HG02571 (cell line): ENCODE data around the gene MYOCD.
A peak's percentile ranks its signal among the peaks of the same experiment; 100 is the strongest.

ENCODE experiments used
- ATAC-seq: cut with Tn5 transposase; IDR thresholded peaks from one replicate; pipeline ENCODE4 v1.9.1; 2021; ENCODE audit warnings: mild to moderate bottlenecking, moderate library complexity; ENCODE audit not compliant: unreplicated experiment

MYOCD gene

DNA sequence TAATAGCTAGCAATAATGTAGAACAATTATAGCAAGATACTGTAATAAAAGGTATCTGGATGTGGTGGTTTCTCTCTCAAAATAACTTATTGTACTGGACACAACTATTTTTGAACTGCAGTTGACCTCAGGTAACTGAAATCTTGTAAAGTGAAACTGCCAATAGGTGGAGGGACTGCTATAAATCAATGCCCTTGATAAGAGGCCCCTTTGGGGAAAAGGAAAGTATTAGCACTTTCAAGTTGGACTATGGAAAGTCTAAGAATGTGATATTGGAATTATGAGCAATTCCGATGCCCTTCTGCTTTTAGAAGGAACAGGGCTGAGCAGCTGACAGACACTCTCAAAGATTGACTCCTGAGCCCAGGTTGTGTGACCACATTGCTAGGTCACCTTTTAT lies 79.1 kb downstream of the MYOCD start:
- ATAC-seq: no peak

DNA sequence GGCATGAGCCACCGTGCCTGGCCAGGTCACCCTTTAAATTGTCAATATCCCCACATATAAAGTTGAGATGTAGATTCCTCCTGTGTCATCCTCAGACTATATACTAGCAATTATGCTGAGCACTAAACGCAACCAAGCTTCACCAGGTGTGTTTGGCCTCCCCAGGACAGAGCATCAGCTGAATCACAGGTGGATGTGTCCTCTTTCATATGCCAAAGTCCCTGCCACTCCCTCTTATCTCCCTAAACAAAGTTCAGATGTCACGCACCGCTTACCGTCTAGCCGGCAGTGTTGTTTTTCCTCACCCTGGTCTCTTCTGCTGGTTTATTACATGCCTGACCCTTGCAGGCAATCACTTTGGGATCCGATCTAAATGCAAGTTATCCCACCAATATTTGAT lies 79.8 kb downstream of the MYOCD start:
- no peak for ATAC-seq

DNA sequence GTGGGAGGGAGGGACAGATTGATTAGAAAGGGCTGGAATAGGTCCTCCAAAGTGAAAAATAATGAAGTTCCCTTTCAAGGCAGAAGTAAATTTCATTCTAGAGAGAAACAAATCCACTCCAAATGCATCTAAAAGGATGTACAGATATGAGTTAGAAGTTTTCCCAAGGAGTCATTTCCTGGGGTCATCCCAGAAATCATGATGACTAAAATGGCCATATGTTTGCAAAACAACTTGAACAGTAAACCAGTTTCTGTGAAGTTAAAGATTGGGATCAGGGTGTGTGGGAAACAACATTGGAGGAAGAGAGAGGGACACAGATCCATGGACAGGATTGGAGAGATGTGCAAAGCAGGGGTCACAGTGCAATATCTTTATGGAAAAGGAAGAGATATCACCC lies 91.1 kb downstream of the MYOCD start:
- no peak for ATAC-seq

DNA sequence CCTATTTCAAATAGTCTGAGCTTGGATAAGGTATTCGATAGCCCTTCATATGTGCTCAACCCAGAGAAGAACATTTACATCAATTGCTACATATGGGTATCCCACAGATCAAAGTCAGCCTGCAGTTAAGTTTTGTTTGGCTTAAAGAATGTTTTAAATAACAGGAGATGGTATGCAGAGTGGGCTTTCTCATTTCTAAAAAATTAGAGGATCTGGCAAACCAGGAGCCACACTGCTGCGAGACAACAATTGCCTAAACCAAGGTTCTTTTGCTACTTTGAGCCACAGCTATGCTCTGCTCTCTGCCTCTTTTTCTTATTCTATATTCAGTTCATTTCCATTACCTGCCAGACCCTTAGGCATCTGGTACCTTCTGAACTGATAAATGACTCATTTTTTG lies 93.4 kb downstream of the MYOCD start:
- ATAC-seq: no peak

DNA sequence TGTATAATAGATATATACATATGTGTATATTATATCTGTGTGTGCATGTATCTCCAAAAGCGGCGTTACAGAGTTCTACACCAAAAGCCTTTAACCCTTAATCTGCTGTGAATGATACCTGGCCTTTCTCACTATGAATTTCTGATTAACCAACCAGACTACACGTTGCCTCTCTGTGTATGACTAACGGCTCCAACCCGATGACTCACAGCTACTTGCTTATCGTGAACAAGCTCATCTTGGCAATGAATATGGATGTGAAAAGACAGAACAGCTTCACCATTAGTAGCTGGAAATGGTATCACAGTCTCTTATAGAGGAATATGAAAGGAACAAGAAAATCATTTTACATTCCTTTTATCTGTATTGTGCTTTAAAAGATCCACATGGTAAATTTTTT lies 99.9 kb downstream of the MYOCD start:
- ATAC-seq: no peak

DNA sequence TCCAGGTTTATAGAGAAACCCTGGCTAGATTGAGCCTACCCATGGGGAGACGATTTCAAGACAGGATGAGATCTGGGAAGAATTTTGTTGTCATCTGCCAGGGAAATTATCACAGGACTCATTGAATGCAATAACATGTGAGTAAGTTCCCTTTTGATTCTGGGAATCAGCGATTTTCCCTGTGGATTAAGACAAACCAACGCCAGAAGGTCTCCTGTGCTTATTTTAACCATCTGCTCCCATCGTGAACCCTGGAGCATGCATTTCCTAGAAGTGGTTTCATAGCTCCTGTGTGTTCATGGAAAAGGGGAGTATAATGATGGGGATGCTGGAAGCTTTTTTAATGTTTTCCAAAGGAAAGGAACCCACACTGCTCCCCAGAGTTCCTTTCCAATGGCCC lies 102.6 kb downstream of the MYOCD start:
- ATAC-seq: no peak

DNA sequence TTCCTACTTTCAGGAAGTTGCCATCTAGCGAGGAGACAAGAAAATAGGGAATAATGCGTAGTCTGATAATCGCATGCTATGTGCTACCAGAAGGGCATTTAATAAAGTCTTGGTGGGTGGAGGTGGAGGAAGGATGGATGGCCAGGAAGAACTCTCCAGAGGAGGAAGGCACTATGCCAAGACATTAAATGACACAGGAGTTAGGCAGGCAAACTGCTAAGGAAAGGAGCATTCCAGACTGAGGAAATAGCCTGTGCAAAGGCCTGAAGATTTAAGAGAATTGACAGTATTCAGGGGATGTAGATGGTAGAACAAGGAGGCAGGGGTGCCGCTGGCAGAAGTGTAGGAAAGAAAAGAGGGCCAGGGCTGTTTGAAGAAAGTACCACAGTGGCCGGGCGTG lies 104.3 kb downstream of the MYOCD start:
- ATAC-seq: no peak

DNA sequence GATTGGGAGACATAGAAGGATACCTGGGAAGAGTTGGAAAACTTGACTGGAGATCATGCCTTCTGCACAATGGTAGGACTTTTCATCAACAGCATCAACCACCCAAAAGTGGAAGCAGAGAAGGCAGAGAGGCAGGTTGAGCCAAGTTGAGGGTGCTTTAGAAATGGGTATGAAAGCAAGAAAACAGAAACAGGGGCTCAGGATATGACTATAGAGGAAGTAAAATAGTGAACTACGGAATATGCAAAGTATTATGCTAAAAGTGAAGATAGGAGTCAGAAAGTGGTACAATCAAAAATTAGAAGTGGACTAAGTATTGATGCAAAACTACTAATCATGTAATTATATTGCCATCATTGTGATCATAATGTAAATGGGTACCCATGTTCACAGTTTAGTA lies 107.5 kb downstream of the MYOCD start:
- ATAC-seq: no peak

DNA sequence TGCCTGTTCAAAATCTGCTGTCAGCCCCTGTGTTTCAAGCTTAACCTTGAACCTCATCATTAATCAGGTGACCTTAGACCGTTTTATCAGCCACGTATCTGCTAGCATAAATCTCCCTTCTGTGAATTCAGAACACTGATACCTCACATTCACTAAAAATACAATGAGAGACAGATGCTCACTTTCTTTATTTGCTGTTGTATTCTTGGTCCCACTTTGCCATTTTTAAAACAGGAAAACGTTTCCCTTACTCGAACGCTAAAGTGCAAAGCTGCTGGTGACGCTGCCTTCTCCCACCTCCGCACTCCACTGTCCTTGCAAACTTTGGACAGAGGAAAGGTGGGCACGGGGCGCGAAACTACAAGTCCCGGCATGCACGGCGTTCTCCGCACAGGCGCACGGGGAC lies 123.4 kb downstream of the MYOCD start:
- ATAC-seq: peak; percentile 85

DNA sequence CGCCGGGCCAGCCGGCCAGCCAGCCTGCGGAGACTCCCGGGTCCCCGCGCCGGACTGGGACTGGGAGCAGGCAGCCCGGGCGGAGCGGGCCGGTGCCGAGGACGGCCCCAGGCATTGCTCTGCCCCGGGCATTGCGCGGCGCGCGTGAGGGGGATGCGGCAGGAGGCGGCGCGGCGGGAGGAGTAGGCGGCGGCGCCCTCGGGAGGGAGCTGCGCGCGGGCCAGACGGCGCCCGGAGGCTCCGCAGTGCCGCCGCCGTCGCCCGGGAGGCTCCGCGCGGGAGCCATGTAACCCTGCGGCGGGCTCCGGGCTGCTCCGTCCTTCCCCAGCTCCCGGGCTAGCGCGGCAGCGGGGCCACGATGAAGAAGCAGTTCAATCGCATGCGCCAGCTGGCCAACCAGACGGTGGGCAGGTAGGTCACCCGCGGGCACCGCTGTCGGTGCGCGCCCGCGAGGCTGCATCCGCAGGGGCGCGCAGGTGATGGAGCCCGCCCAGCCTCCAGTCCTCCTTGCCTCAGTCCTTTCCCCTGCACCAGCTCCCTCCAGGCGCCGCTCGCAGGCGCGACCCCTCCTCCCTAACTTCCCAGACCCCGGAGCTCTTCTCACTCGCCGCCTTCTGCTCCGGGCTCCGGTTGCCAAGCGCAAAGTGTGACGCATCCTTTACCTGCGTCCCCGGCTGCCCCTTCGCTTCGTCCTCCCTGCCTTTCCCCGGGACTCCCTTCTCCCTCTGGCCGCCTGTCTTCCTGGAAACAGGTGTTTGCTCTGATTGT lies 124.0 kb downstream of the MYOCD start, which contains the start of gene ARHGAP44:
TSS of gene ARHGAP44 (plus strand) at position 18 of the 768 bp plus-strand sequence. CDS start at position 359, 341 bp downstream.
- ATAC-seq: peak; percentile 69

DNA sequence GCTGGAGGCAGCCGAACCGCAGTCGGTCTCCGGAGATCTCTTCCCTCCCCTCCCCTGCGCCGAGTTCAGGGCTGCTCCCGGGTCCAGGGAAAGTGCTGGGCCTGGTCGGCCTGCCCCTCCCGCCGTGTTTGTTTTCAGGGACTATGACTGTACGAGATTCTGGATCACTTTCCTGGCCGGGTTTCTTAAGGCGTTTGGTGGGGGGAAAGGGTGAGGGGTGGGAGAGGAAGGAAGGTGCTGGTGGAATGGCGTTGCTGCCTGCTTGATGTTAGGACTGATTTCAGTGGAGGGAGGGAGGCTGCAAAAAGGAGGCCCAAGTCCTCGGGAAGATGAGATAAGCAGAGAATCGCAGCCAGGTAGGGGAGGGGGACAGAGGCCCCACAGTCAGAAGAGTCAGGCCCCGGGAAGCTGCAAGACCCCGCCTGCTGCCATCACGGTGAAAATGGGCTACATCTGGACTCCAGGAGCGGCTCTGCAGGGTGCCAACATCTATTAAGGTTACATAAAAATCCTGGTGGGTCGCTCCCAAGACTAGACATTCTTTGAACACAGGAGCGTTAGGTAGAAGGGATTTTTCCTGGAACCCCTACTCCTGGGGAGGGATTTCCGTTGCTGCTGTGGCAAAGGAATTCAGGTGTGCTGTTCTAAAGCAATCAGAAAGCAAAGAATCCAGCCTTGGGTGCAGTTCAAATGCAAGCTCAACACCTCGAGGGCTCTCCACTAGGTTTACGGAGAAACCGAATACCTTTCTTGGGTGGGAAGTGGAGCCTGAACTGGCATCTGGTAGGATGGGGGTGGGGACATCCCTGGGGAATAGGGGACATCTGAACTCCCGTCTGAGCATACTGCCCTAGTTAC lies 124.8 kb downstream of the MYOCD start:
- no peak for ATAC-seq

DNA sequence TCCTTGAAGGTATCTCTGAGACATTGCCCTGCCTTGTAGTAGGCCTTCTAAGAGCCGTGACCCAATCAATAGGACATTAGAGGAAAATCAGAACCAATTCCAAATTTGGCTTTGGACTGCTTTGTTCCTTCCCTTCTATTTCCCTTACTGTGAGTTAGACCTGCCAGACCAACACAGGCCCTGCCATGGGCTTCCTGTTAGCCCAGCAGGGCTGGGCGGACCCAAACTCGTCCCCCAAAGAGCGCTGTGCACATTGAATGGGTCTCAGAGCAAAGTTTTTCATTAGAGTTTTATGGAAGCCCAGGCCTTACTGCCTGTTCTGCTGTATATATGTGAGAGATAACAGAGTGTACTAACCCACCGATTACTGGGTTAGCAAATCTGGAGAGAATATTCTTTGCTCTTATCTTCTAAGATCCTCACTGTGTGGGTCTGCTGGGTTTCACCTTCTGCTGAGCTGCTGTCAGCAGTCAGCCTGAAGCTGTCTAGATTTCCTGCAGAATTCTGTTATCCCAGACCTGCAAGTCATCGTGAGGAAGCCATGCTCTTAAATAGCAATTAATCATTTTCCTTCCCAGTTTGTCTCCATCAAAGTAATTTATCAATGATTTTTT lies 129.3 kb downstream of the MYOCD start:
- no peak for ATAC-seq

DNA sequence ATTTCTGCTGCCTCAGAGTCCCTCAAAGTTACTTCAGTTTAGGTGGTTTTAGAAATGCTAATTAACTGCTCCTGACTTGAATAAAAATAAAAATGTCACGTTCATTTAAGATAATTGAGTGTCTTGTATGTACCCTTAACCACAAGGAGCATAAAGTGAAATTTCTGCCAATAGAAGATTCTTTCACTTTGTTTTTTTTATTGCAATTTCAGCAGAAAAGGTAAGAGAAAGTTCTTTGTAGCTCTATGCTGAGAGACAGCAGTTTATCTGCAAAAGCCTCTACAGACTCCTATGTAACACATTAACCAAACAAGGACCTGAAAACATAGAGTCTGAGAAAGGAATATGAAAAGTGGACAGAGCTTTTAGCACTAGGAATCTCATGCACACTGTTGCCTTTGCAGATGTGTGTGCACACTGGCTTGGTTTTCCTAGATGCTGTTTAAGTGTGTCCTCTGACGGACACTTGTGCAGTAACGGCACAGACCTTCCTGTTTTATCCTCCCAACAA lies 135.2 kb downstream of the MYOCD start:
- ATAC-seq: no peak

DNA sequence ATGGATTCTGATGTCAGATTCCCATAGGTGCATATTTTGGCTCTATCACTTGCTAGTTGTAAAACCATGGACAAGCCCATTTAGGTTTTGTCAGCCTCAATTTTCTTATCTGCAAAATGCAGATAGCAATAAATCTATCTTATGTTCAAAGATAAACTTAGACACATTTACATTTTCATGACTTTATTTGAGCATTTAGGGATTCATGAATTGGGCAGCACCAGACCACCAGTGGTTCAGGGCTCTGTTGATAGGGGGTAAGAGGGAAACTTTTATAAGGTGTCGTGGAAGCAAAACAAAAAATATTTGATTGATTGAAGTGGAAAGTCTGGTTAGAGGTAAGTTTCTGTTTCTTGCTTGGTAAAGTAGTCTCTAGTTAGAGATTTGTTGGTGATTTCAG lies 140.9 kb downstream of the MYOCD start:
- ATAC-seq: no peak

DNA sequence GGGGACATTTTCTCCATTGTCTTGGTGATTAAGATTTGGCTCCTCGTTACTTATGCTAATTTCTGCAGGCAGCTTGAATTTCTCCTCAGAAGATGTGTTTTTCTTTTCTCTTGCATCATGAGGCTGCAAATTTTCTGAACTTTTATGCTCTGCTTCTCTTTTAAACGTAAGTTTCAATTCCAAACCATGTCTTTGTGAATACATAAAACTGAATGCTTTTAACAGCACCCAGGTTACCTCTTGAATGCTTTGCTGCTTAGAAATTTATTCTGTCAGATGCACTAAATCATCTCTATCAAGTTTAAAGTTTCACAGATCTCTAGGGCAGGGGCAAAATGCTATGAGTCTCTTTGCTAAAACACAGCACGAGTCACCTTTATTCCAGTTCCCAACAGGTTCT lies 143.0 kb downstream of the MYOCD start:
- ATAC-seq: no peak

DNA sequence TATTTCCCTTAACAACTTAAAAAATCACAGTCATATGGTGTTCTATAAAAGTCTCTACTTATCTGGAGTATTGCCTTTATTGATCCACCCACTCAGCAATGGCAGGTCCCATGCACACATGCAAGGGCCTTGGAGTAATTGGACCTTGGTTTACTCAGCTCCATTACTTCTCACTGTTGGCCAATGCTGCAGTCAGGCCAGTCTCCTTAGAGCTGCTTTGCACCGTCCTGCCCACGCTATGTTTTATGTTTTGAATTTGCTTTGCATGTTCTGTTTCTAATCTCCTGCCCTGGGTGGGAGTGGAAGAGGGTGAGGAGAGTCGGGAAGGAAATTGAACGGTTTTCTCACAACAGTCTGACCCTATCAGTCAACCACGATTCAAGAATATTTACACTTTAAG lies 147.2 kb downstream of the MYOCD start:
- ATAC-seq: no peak

DNA sequence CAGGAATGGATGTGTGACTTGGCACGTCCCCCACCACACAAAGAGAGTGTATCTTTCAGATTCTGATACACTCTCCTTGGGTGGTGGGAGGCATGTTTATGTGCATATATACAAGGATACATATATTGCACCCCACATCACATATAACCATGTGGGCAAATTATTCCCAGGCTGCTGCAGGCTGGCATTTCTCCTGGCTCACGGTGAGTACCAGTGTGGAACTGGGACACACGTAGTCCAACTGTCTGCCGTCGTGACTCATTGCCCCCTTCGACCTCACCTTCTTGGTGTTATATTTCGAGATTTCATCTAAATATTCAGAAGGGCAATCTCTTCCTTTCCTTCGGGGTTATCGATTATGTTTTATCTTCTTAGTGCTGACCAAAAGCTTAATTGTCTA lies 148.0 kb downstream of the MYOCD start:
- ATAC-seq: no peak

DNA sequence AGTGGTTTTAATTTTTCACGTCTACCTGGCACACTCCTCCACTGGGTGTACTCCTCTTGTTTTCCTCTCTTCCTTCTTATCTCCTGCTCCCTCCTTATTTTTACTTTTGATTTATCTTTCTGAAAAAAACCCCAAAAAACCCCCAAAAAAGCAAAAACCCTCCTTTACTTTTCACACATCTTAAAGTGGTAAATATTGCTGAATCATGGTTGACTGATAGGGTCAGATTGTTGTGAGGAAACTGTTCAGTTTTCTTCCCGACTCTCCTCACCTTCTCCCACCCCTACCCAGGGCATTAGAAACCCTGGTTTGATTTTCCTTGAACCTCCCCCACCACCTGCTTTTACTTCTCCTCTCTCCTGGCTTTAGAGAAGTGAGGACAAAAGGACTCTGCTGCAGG lies 149.0 kb downstream of the MYOCD start:
- ATAC-seq: no peak

DNA sequence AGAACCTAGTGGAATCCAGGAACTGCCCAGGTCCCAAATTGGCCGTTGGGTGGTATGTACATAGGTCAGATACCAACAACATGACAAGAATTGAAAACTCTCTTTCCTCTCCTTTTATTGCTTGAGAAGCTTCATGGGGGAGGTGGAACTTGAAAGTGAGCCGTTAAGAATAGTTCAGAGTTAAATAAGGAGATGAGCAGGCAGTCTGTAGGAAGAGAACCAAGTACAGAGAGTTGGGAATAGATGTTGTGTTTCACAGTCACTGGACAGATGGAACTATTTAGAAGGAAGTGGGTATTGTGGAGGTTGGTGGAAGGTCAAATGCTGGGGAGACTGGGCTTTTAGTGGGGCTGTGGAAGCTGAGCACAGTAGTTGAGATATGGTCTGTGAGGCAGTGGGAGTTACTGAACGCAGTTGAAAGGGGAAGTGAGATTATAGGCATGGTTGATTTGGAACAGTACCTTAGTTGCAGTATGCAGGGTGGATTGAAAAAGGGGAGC lies 150.0 kb downstream of the MYOCD start:
- peak; percentile 99 for ATAC-seq
